HG02884 (cell line): ENCODE measurements around the gene SLC6A13.
"Not testable (repeated sequence)": the region's sequence is repeated elsewhere in the genome, so short reads cannot be mapped to it uniquely, and the experiment has no call there.

Experiments used
- ATAC-seq: cut with Tn5 transposase; IDR thresholded peaks from one replicate; pipeline ENCODE4 v1.9.1; 2021; ENCODE audit warnings: mild to moderate bottlenecking, moderate library complexity; ENCODE audit not compliant: unreplicated experiment

SLC6A13 gene

GRCh38 chr12:202081-202731, 60.4 kb downstream of the SLC6A13 start:
- no peak for ATAC-seq

DNA sequence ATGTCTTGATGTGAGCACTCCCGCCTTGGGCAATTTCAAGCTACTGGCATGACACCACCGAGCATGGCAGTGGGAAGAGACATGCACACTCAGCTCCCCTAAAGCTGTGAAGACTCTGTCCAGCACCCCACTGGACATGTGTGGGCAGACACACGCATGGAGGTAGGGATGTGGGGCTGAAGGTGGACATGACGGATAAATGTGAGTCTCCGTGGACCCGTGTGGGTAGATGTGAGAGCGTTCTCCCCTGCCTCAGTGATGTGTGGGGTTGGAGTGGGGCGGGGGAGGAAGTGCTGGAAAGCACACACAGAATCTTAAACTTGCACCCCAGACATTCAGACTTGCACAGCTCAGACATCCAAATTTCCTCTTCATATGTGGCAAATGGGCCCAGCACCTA, 61.3 kb downstream of the SLC6A13 start:
- no peak for ATAC-seq

GRCh38 chr12:198705-199104, 63.9 kb downstream of the SLC6A13 start:
- no peak for ATAC-seq

- no peak for ATAC-seq
Measured at GRCh38 chr12:197911-198695, 64.5 kb downstream of the SLC6A13 start.

GRCh38 chr12:197347-197746, 65.3 kb downstream of the SLC6A13 start:
- ATAC-seq, result no peak

GRCh38 chr12:196436-196835, 66.2 kb downstream of the SLC6A13 start:
- ATAC-seq, result no peak

GRCh38 chr12:195951-196350, 66.7 kb downstream of the SLC6A13 start:
- ATAC-seq, result no peak

GRCh38 chr12:195156-195555, 67.5 kb downstream of the SLC6A13 start:
- ATAC-seq, result no peak

GRCh38 chr12:194276-194675, 68.4 kb downstream of the SLC6A13 start:
- ATAC-seq, result no peak

GRCh38 chr12:193261-193660, 69.4 kb downstream of the SLC6A13 start:
- ATAC-seq, result no peak

DNA sequence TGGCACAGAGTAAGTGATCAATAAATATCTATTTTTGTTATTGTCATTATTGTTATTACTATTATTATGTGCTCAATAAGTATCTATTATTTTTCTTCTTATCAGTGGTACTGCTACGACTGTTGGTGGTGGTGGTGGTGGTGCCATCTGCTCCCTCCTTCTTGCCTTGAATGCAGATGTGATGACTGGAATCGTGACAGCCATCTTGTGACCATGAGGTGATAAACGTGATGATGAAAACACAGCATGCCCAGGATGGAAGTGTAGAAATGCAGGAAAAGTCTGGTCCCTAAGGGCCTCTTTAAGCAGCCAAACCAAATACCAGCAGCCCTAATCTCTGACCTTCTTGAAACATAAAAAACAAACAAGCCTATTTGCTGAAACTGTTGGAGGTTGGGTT, 71.1 kb downstream of the SLC6A13 start:
- ATAC-seq, result no peak

GRCh38 chr12:190881-191280, 71.8 kb downstream of the SLC6A13 start:
- no peak for ATAC-seq

DNA sequence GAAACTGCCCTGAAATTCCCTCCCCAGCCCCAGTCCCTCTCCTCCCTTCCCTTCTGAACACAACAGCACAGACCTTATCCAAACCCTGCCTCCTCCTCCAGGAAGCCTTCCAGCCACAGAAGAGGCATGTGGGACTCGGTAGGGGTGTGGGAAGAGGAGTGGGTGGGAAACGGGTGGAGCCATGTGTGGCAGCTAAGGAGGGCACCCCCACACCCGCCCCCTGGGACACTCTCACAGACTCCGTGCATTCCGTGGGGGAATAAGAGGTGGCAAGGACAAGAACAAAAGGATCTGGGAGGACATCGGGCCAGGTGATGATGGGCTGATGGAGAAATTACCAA, 73.0 kb downstream of the SLC6A13 start:
- ATAC-seq, result no peak

- ATAC-seq, result no peak
Measured at GRCh38 chr12:188910-189621, 73.6 kb downstream of the SLC6A13 start.

DNA sequence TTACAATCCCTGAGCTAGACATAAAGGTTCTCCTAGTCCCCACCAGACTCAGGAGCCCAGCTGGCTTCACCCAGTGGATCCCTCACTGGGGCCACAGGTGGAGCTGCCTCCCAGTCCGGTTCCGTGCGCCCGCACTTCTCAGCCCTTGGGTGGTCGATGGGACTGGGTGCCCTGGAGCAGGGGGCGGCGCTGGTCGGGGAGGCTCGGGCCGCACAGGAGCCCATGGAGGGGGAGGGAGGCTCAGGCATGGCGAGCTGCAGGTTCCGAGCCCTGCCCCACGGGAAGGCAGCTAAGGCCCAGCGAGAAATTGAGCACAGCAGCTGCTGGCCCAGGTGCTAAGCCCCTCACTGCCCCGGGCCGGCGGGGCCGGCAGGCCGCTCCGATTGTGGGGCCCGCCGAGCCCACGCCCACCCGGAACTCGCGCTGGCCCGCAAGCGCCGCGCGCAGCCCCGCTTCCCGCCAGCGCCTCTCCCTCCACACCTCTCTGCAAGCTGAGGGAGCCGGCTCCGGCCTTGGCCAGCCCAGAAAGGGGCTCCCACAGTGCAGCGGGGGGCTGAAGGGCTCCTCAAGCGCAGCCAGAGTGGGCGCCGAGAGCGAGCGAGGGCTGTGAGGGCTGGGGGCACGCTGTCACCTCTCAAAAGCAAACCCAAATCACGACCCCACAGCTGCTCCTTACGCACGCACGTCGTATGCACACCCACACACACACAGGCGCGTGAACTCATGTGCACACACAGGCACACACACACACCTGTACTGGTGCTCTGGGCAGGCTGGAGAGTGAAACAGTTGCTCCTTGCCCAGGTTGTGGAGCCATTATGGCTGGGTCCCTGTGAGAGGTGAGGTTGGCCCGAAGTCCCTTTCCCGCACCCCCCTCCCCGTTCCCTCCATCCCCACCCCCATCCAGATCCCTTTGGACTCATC, 74.4 kb downstream of the SLC6A13 start:
- ATAC-seq, result not testable (repeated sequence)

- ATAC-seq, result no peak
Measured at GRCh38 chr12:186006-186625, 76.5 kb downstream of the SLC6A13 start.

DNA sequence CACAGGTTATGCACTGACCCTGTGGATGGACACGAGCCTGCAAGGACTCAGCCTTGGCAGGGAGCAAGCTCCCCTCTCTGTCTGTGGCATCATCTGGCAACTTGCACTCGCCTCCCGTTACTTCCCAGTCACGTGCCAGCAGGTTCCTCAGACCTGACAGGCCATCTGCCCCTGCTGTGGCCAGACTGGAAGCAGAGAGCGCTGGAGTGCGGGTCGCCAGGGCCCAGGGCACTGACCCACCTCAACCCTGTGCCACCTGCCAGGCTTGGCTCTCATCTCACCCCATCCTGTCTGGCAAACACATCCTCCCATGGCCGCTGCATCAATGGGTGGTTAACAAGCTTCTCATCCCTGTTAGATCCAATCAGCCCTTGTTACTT, 77.1 kb downstream of the SLC6A13 start:
- no peak for ATAC-seq

DNA sequence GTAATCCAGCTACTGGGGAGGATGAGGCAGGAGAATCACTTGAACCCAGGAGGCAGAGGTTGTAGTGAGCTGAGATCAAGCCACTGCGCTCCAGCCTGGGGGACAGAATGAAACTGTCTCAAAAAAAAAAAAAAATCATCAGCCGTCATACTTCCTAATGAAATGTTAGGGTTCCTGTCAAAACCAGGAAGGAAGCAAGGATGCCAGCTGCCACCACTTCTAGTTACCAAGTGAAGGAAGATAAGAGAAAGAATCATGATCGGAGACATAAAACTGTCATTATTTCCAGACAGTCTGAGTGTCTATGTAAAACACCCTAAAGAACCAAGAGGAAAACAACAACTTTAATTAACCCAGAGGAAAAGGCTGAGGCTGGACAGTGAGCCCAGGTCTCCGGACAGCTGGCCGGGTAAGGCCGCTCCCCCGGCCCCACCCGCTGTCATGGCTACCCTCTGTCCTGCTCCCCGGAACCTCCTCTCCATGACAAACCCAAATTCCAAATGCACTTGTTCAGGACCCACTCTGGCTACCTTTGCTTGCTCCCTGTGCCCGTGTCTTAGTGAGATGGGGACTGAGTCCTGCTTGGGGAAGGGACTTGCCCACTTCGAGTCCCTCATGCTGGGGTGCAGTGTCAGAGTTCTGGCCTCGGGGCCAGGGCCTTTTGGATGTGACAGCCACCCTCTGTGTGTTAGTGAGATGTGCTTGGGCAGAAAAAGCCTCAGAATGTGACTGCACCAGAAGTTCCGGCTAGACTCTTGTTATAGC, 77.6 kb downstream of the SLC6A13 start:
- no peak for ATAC-seq

- ATAC-seq, result no peak
Measured at GRCh38 chr12:182381-182892, 80.2 kb downstream of the SLC6A13 start.

- no peak for ATAC-seq
Measured at GRCh38 chr12:181921-182320, 80.7 kb downstream of the SLC6A13 start.
